Mesenchymal stem cell (in vitro differentiated cells and primary cell): ENCODE results near the gene ETV6.

Experiments
- DNase-seq: peaks from one replicate; pipeline ENCODE4 v3.0.0-alpha.2; 2013
- H2AFZ ChIP-seq: one replicate; pipeline ENCODE4 v1.6.1; 2013; ENCODE audit warnings: low read depth, mild to moderate bottlenecking, control low read depth, inconsistent platforms, low read length, moderate library complexity
- H2AK5ac ChIP-seq: 2 replicates; pipeline ENCODE4 v1.6.1; 2013; ENCODE audit warnings: low read length, moderate library complexity, mild to moderate bottlenecking, inconsistent platforms; ENCODE audit not compliant: severe bottlenecking
- H2BK120ac ChIP-seq: one replicate; pipeline ENCODE4 v1.6.1; 2013; ENCODE audit warnings: low read depth, mild to moderate bottlenecking, inconsistent platforms, low read length, moderate library complexity
- H2BK12ac ChIP-seq, 2 experiments: one replicate each; pipeline ENCODE4 v1.6.1; 2013; ENCODE audit warnings: inconsistent platforms in 2 of 2, low read length in 2 of 2, mild to moderate bottlenecking in 2 of 2, moderate library complexity in 2 of 2, control low read depth in 1 of 2
- H2BK15ac ChIP-seq: one replicate; pipeline ENCODE4 v1.6.1; 2013; ENCODE audit warnings: mild to moderate bottlenecking, low read depth, inconsistent platforms; ENCODE audit not compliant: poor library complexity, severe bottlenecking
- H2BK5ac ChIP-seq: 2 replicates; pipeline ENCODE4 v1.6.1; 2013; ENCODE audit warnings: low read depth, mild to moderate bottlenecking, low read length, control low read depth, inconsistent platforms; ENCODE audit not compliant: poor library complexity, severe bottlenecking
- H3K14ac ChIP-seq, 2 experiments: one replicate each; pipeline ENCODE4 v1.6.1; 2013; ENCODE audit warnings: inconsistent platforms in 2 of 2, low read length in 2 of 2, control low read depth in 1 of 2, mild to moderate bottlenecking in 1 of 2, moderate library complexity in 1 of 2
- H3K18ac ChIP-seq, 2 experiments: one replicate each; pipeline ENCODE4 v1.6.1; 2013; ENCODE audit warnings: inconsistent platforms in 2 of 2, low read length in 2 of 2, control low read depth in 1 of 2, low read depth in 1 of 2, mild to moderate bottlenecking in 1 of 2
- H3K23ac ChIP-seq, 2 experiments: one replicate each; pipeline ENCODE4 v1.6.1; 2013; ENCODE audit warnings: inconsistent platforms in 2 of 2, low read length in 2 of 2, mild to moderate bottlenecking in 2 of 2, moderate library complexity in 2 of 2, control low read depth in 1 of 2
- H3K27ac ChIP-seq: 2 replicates; pipeline ENCODE4 v1.5.1; 2013; ENCODE audit warnings: mild to moderate bottlenecking, moderate library complexity, low read length, control low read depth, inconsistent platforms; ENCODE audit not compliant: poor library complexity, severe bottlenecking
- H3K27me3 ChIP-seq, 2 experiments: 2 replicates each; pipeline versions ENCODE4 v1.6.1 to v1.7.0; 2013; ENCODE audit warnings: low read length in 2 of 2, mild to moderate bottlenecking in 2 of 2, moderate library complexity in 2 of 2, control low read depth in 1 of 2, inconsistent platforms in 1 of 2; ENCODE audit not compliant: control insufficient read depth in 1 of 2, insufficient read depth in 1 of 2
- H3K36me3 ChIP-seq, 2 experiments: 2 replicates each; pipeline versions ENCODE4 v1.6.1 to v1.7.0; 2013; ENCODE audit warnings: low read length in 2 of 2, control low read depth in 1 of 2, inconsistent platforms in 1 of 2, low read depth in 1 of 2, mild to moderate bottlenecking in 1 of 2; ENCODE audit not compliant: insufficient read depth in 2 of 2, control insufficient read depth in 1 of 2
- H3K4ac ChIP-seq, 2 experiments: one replicate each; pipeline ENCODE4 v1.6.1; 2013; ENCODE audit warnings: inconsistent platforms in 2 of 2, low read length in 2 of 2, mild to moderate bottlenecking in 2 of 2, moderate library complexity in 2 of 2, control low read depth in 1 of 2, low read depth in 1 of 2
- H3K4me1 ChIP-seq: 2 replicates; pipeline ENCODE4 v1.6.1; 2013; ENCODE audit warnings: low read depth, low read length, control low read depth; ENCODE audit not compliant: control insufficient read depth, insufficient read depth
- H3K4me2 ChIP-seq: 2 replicates; pipeline ENCODE4 v1.6.1; 2013; ENCODE audit warnings: low read length, mild to moderate bottlenecking, inconsistent platforms; ENCODE audit not compliant: poor library complexity, severe bottlenecking
- H3K4me3 ChIP-seq, 2 experiments: 2 replicates each; pipeline versions ENCODE4 v1.5.1 to v1.7.0; 2013; ENCODE audit warnings: low read length in 2 of 2, mild to moderate bottlenecking in 2 of 2, control low read depth in 1 of 2, low read depth in 1 of 2; ENCODE audit not compliant: insufficient read depth in 1 of 2
- H3K79me1 ChIP-seq: replicated peaks from 2 replicates; pipeline ENCODE4 v1.6.1; 2013; ENCODE audit warnings: mild to moderate bottlenecking, control low read depth, low read length, inconsistent platforms; ENCODE audit not compliant: poor library complexity, severe bottlenecking
- H3K9ac ChIP-seq: 2 replicates; pipeline ENCODE4 v1.7.0; 2013; ENCODE audit warnings: mild to moderate bottlenecking, low read length, moderate library complexity
- H3K9me3 ChIP-seq: 2 replicates; pipeline ENCODE4 v1.7.0; 2013; ENCODE audit warnings: mild to moderate bottlenecking, low read length; ENCODE audit not compliant: control insufficient read depth
- H4K8ac ChIP-seq: one replicate; pipeline ENCODE4 v1.6.1; 2013; ENCODE audit warnings: inconsistent platforms, mild to moderate bottlenecking, low read length, moderate library complexity
- H4K91ac ChIP-seq: one replicate; pipeline ENCODE4 v1.6.1; 2013; ENCODE audit warnings: mild to moderate bottlenecking, low read length, inconsistent platforms
- WGBS: methylation state at CpG from one replicate; pipeline ENCODE4 v1.1.7; 2013; ENCODE audit warnings: mixed read lengths; 5-methylcytosine and 5-hydroxymethylcytosine counted together

Gene ETV6

GRCh38 chr12:11757095-11757494 lies 107.6 kb downstream of the ETV6 start:
- Histone ChIP-seq H3K18ac (no peak overlapping the region), H3K4me2 (no peak overlapping the region), H4K8ac (no peak overlapping the region), H3K36me3 (peaks cover 17 to 30% of the 10 kb centered on the region in 2 experiments), H2AK5ac (no peak overlapping the region), H3K79me1 (peaks cover 43% of the 10 kb centered on the region), H4K91ac (no peak overlapping the region), H3K27ac (peak overlapping the region; percentile 22), H3K4ac (no peak overlapping the region), H2BK12ac (no peak overlapping the region), H3K9ac (no peak overlapping the region), H2AFZ (no peak overlapping the region), H3K4me3 (no peak overlapping the region), H2BK120ac (no peak overlapping the region), H2BK15ac (no peak overlapping the region), H2BK5ac (no peak overlapping the region), H3K23ac (no peak overlapping the region), H3K27me3 (no peaks in the 10 kb centered on the region), H3K4me1 (peaks cover 16% of the 10 kb centered on the region), H3K14ac (no peak overlapping the region), H3K9me3 (no peaks in the 10 kb centered on the region)
- DNase-seq, result no peak
- WGBS, result 92% methylated on average over 3 of the region's 7 CpGs

DNA sequence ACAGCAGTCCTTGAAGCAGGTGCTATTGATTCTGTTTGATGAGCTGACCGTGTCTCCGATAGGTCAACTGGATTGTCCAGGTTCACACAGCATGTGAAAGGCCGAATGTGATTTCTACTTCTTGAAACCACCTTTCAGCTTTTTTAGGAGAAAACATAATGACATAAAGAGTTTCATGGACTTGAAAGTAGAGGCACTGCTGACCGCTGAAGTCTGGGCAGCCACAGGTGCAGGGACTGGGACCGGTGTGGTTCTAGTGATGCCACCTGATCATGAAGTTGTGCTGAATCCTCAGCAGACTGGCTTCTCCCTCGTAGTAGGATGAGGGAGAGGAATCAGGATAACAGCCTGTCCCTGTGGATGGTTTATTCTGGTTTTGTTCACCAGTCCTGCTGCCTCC lies 108.1 kb downstream of the ETV6 start:
- Histone ChIP-seq H3K27me3 (no peaks in the 10 kb centered on the region), H3K4me2 (no peak overlapping the region), H3K18ac (no peak overlapping the region), H2BK120ac (no peak overlapping the region), H2AFZ (no peak overlapping the region), H3K9ac (no peak overlapping the region), H2AK5ac (peak overlapping the region; percentile 90), H3K4me1 (peaks cover 17% of the 10 kb centered on the region), H4K8ac (peak overlapping the region; percentile 43), H3K79me1 (peaks cover 40% of the 10 kb centered on the region), H3K23ac (no peak overlapping the region), H3K4me3 (no peak overlapping the region), H3K9me3 (no peaks in the 10 kb centered on the region), H3K27ac (no peak overlapping the region), H3K4ac (no peak overlapping the region), H3K36me3 (peaks cover 14 to 30% of the 10 kb centered on the region in 2 experiments), H4K91ac (no peak overlapping the region), H2BK15ac (no peak overlapping the region), H2BK5ac (no peak overlapping the region), H2BK12ac (no peak overlapping the region), H3K14ac (no peak overlapping the region)
- DNase-seq, result no peak
- WGBS, result over 99% methylated on average over 6 of the region's 6 CpGs

GRCh38 chr12:11758087-11758486 lies 108.6 kb downstream of the ETV6 start:
- no peak overlapping the region for H3K4me2 ChIP-seq
- WGBS, result 92% methylated on average over 4 of the region's 4 CpGs
- peaks cover 20% of the 10 kb centered on the region for H3K4me1 ChIP-seq
- no peaks in the 10 kb centered on the region for H3K9me3 ChIP-seq
- H3K36me3 ChIP-seq, result peaks cover 10 to 29% of the 10 kb centered on the region in 2 experiments
- H3K14ac ChIP-seq, result no peak overlapping the region
- H3K27ac ChIP-seq, result no peak overlapping the region
- H3K79me1 ChIP-seq, result peaks cover 37% of the 10 kb centered on the region
- no peak overlapping the region for H3K23ac ChIP-seq
- no peak for DNase-seq
- H4K8ac ChIP-seq, result no peak overlapping the region
- no peak overlapping the region for H3K9ac ChIP-seq
- H3K4me3 ChIP-seq, result no peak overlapping the region
- H2AK5ac ChIP-seq, result peak overlapping the region; percentile 19
- no peaks in the 10 kb centered on the region for H3K27me3 ChIP-seq
- H2BK12ac ChIP-seq, result no peak overlapping the region
- no peak overlapping the region for H4K91ac ChIP-seq
- no peak overlapping the region for H2BK5ac ChIP-seq
- H2BK120ac ChIP-seq, result no peak overlapping the region
- H2BK15ac ChIP-seq, result peak overlapping the region; percentile 6
- H3K18ac ChIP-seq, result peak overlapping the region in 1 of 2 experiments; percentile 38
- H3K4ac ChIP-seq, result no peak overlapping the region
- H2AFZ ChIP-seq, result no peak overlapping the region

DNA sequence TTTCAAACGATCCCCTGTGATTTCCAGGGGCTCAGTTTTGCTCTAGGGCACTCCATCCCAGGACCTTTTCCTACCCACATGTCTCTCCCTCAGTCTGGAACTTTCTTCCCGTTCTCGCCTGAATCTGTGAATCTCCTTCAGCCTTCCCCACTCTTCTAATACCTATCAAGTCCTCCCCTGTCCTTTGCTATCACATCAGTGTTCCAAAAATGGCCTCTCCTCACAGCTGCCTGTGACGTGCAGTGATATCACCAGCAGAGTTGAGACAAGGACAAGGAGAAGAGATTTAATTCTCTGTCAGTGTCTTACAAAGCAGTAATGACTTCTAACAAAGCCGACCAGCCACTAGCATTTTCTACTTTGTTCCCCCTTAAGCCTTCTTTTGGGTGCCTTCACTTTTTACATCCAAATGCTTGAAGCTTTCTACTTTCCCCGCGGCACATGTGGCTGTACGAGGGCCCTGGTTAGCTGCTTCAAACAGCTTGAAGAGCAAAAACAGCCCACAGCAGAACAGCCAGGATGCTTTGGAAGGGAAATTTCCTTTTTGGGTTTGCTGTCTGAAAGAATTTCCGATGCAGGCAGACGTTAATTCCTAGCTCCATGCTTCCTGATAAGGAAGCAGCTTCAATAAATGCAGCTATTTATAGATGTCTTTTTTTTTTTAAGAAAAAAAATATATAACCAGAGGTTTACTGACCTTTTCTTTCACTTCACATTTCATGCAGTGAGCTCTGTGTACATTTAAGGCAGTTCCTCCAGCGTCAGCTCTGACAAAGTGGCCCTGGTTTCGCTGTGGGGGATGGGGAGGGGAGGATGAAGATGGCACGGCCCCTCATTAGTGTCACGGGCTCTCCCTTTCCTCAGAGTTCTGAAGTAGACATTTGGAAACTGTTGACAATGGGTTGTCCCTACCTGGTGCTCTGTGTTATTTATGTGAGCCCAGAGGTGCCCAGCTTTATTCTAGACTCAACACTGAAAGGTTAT lies 109.3 kb downstream of the ETV6 start:
- H3K18ac ChIP-seq, result peak overlapping the region; percentile 18 to 38
- H3K79me1 ChIP-seq, result peaks cover 30% of the 10 kb centered on the region
- peak overlapping the region; percentile 6 for H2BK15ac ChIP-seq
- peak overlapping the region; percentile 34 for H4K91ac ChIP-seq
- DNase-seq, result peak; percentile 76
- H3K4me1 ChIP-seq, result peaks cover 20% of the 10 kb centered on the region
- peak overlapping the region; percentile 43 for H2AK5ac ChIP-seq
- 62% methylated on average over 12 of the region's 14 CpGs for WGBS
- no peak overlapping the region for H3K4me3 ChIP-seq
- H3K4ac ChIP-seq, result peak overlapping the region in 1 of 2 experiments; percentile 6
- no peak overlapping the region for H2AFZ ChIP-seq
- peak overlapping the region; percentile 27 for H2BK120ac ChIP-seq
- no peak overlapping the region for H3K23ac ChIP-seq
- H2BK12ac ChIP-seq, result peak overlapping the region in 1 of 2 experiments; percentile 8
- no peaks in the 10 kb centered on the region for H3K27me3 ChIP-seq
- no peak overlapping the region for H3K14ac ChIP-seq
- no peak overlapping the region for H3K27ac ChIP-seq
- H4K8ac ChIP-seq, result peak overlapping the region; percentile 62
- H3K4me2 ChIP-seq, result no peak overlapping the region
- H2BK5ac ChIP-seq, result no peak overlapping the region
- H3K9ac ChIP-seq, result no peak overlapping the region
- H3K9me3 ChIP-seq, result no peaks in the 10 kb centered on the region
- H3K36me3 ChIP-seq, result peaks cover 3 to 22% of the 10 kb centered on the region in 2 experiments
